ENCODE data around the gene QKI. TPM values are rescaled to one million over a fixed set of nuclear protein-coding genes. Genes with fewer than 3 reads are reported as not detected.
"Not testable (repeated sequence)": the region's sequence is repeated elsewhere in the genome, so short reads cannot be mapped to it uniquely, and the experiment has no call there.

QKI gene
- total RNA-seq, 4 donors from 2014 or later = 126 to 199 (median 142) TPM

DNA sequence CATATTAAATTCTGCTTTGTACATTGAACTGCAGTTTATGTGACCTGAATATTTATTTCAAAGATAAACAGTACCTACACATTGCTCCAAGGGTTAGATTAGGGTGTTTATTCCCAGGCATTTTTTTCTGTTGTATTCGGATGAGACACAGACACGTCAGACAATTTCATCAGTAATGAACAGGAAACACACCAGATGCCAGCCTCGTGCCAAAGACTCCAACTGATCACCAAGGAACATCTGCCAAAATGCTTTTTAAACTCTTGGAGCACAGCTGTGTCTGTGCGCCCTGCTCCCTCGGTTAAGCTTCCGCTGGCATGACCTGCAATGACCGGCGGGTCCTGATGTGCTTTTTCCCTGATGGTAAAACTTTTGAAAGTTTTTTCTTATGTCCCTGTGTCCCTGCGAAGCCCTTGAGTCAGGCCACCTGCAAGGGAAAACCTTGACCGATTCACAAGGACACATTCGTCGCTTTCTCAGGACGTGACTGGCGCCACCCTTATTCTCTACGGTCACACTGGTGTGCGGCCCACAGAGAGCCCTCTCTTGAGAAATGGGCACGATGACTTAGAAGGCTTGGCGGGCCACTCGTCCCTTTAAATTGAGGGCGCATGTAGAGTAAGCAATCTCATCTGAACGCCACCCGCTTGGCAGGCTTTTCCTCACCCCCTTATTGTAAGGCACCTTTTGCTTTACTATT, 173.9 kb downstream of the QKI start:
- 75 to 85% methylated on average over 22 of the region's 22 CpGs for WGBS, 2 donors
- no peak for TF ChIP-seq POLR2A (IDR thresholded peaks at IDR 0.05)
- TF ChIP-seq, protein P1, sequence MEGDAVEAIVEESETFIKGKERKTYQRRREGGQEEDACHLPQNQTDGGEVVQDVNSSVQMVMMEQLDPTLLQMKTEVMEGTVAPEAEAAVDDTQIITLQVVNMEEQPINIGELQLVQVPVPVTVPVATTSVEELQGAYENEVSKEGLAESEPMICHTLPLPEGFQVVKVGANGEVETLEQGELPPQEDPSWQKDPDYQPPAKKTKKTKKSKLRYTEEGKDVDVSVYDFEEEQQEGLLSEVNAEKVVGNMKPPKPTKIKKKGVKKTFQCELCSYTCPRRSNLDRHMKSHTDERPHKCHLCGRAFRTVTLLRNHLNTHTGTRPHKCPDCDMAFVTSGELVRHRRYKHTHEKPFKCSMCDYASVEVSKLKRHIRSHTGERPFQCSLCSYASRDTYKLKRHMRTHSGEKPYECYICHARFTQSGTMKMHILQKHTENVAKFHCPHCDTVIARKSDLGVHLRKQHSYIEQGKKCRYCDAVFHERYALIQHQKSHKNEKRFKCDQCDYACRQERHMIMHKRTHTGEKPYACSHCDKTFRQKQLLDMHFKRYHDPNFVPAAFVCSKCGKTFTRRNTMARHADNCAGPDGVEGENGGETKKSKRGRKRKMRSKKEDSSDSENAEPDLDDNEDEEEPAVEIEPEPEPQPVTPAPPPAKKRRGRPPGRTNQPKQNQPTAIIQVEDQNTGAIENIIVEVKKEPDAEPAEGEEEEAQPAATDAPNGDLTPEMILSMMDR (IDR thresholded peaks at IDR 0.05) = no peak
- no peak overlapping the region for H3K4me3 ChIP-seq (ENCODE audit: low read depth, poor library complexity, severe bottlenecking)
- peak in 1 of 2 donors; percentile 76 for DNase-seq (ENCODE audit: low spot score in 2 of 2)
- intact Hi-C loops (cut with DNase I; ENCODE audit: low total_unique reads) = no loop called here

GRCh38 chr6:163589387-163589786, 174.9 kb downstream of the QKI start:
- TF ChIP-seq, protein P1 (IDR thresholded peaks at IDR 0.05) = no peak
- TF ChIP-seq POLR2A (IDR thresholded peaks at IDR 0.05) = no peak
- no peak for DNase-seq (ENCODE audit: low spot score in 2 of 2)
- no peak overlapping the region for H3K4me3 ChIP-seq (ENCODE audit: low read depth, poor library complexity, severe bottlenecking)
- 74 to 78% methylated on average over 5 of the region's 5 CpGs for WGBS, 2 donors
- intact Hi-C loops (cut with DNase I; ENCODE audit: low total_unique reads) = no loop called here

DNA sequence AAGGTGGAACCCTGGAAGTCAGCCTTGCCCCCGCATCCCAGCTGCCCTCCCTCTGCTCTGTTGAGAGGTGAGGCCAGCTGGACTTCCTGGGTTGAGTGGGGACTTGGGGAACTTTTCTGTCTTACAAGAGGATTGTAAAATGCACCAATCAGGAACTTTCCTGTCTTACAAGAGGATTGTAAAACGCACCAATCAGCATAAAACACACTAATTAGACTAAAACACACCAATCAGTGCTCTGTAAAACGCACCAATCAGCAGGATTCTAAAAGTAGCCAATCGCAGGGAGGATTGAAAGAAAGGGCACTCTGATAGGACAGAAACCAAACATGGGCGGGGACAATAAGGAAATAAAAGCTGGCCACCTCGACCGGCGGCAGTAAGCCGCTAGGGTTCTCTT, 175.6 kb downstream of the QKI start:
- WGBS, 2 donors = 97% methylated on average over 9 of the region's 9 CpGs
- intact Hi-C loops (cut with DNase I; ENCODE audit: low total_unique reads); DNase-seq (ENCODE audit: low spot score in 2 of 2); H3K4me3 ChIP-seq (ENCODE audit: low read depth, poor library complexity, severe bottlenecking): not testable (repeated sequence)

DNA sequence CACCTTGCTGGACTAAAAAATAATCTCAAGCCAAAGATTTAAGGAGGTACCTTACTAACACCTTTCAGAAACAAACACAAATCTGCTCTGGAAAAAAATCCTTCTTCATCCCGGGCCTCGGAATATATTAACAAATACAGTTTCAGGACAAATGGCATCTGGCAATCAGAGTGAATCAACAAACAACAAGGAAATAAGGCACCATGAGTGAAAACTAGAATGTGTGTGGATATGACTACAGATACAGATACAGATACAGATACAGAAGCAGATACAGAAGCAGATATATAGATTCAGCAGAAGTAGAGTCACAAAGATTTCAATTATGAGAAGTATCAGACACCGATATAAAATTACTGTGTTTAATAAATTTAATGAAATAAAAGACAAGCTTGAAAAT, 178.4 kb downstream of the QKI start:
- TF ChIP-seq, protein P1 (IDR thresholded peaks at IDR 0.05) = no peak
- TF ChIP-seq POLR2A (IDR thresholded peaks at IDR 0.05) = no peak
- no peak for DNase-seq (ENCODE audit: low spot score in 2 of 2)
- 94 to 95% methylated on average over 3 of the region's 3 CpGs for WGBS, 2 donors
- no peak overlapping the region for H3K4me3 ChIP-seq (ENCODE audit: low read depth, poor library complexity, severe bottlenecking)
- intact Hi-C loops (cut with DNase I; ENCODE audit: low total_unique reads) = no loop called here

DNA sequence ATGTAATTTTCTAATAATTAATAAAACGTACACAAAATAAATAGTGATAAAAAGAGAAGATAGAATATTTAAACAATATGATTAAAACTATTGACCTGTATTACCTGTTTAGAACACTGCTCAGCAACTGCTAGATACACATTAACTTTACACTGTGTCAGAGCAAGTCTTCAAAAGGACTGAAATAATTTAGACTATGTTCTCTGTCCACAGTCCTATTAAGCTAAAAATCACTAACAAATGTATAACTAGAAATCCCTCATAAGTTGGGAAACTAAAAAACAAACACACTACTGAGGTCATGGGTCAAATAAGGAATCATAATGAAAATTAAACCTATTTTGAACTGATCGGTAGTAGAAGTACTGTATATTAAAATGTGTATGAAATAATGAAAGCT, 181.7 kb downstream of the QKI start:
- WGBS, 2 donors = 93 to 95% methylated on average over 2 of the region's 2 CpGs
- TF ChIP-seq, protein P1 (IDR thresholded peaks at IDR 0.05) = no peak
- TF ChIP-seq POLR2A (IDR thresholded peaks at IDR 0.05) = no peak
- intact Hi-C loops (cut with DNase I; ENCODE audit: low total_unique reads) = no loop called here
- no peak for DNase-seq (ENCODE audit: low spot score in 2 of 2)
- H3K4me3 ChIP-seq (ENCODE audit: low read depth, poor library complexity, severe bottlenecking) = no peak overlapping the region

DNA sequence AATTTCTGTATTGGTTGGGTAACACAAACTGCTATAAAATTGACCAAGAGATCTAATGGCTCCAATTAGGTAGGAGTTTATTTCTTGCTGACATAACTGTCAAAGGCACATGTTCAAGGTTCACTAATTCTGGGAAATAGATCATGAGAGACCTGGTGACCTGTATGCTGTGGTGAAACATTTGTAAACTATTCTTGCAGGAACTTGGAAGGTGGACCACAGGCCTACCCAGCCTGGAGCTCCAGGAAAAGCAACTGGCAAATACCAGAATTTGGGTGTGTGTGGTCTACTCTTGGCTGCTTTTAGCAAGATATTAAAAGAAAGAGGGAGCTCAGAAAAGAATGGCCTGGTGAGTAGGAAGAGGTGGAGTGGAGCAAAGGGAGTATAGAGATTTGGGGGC, 184.6 kb downstream of the QKI start:
- no peak for DNase-seq (ENCODE audit: low spot score in 2 of 2)
- intact Hi-C loops (cut with DNase I; ENCODE audit: low total_unique reads) = no loop called here
- H3K4me3 ChIP-seq (ENCODE audit: low read depth, poor library complexity, severe bottlenecking) = no peak overlapping the region
- TF ChIP-seq, protein P1 (IDR thresholded peaks at IDR 0.05) = no peak
- no peak for TF ChIP-seq POLR2A (IDR thresholded peaks at IDR 0.05)

All from lower leg skin (tissue), 4 donors.